ENCODE results near the gene LRRK2.

The LRRK2 gene

GRCh38 chr12:40181490-40181889 is 43.3 kb upstream of the LRRK2 start:
- ATAC-seq (ENCODE audit: insufficient read depth, low read depth) (no peak), DNase-seq (no peak)
- Histone ChIP-seq H3K79me2 (ENCODE audit: insufficient read depth, low read length) (no peaks in the 10 kb centered on the region), H2AFZ (ENCODE audit: low read depth, low read length) (no peak overlapping the region), H4K20me1 (ENCODE audit: insufficient read depth, low read length) (no peaks in the 10 kb centered on the region), H3K4me3 (ENCODE audit: low read depth in 1 of 2, low read length in 2 of 2) (no peak overlapping the region), H3K36me3 (ENCODE audit: insufficient read depth, low read length) (no peaks in the 10 kb centered on the region), H3K9me3 (ENCODE audit: insufficient read depth, low read length, severe bottlenecking) (no peaks in the 10 kb centered on the region), H3K4me1 (ENCODE audit: insufficient read depth, low read length) (no peaks in the 10 kb centered on the region), H3K27me3 (ENCODE audit: insufficient read depth, low read length, poor library complexity) (no peaks in the 10 kb centered on the region), H3K4me2 (ENCODE audit: insufficient read depth, low read length) (no peak overlapping the region), H3K9ac (ENCODE audit: low read depth, low read length) (no peak overlapping the region), H3K27ac (ENCODE audit: low read length) (no peak overlapping the region)
- no peak for TF ChIP-seq EZH2 (IDR thresholded peaks at IDR 0.05; ENCODE audit: borderline replicate concordance, low read depth, low read length, severe bottlenecking)
- TF ChIP-seq CTCF (IDR thresholded peaks at IDR 0.05; ENCODE audit: borderline replicate concordance, extremely low read depth, low read length, poor library complexity, severe bottlenecking): no peak

GRCh38 chr12:40183715-40184114 is 41.1 kb upstream of the LRRK2 start:
- no peak overlapping the region for H2AFZ ChIP-seq (ENCODE audit: low read depth, low read length)
- ATAC-seq (ENCODE audit: insufficient read depth, low read depth): no peak
- no peaks in the 10 kb centered on the region for H3K9me3 ChIP-seq (ENCODE audit: insufficient read depth, low read length, severe bottlenecking)
- no peak for DNase-seq
- H3K79me2 ChIP-seq (ENCODE audit: insufficient read depth, low read length): no peaks in the 10 kb centered on the region
- H3K4me1 ChIP-seq (ENCODE audit: insufficient read depth, low read length): no peaks in the 10 kb centered on the region
- no peak overlapping the region for H3K9ac ChIP-seq (ENCODE audit: low read depth, low read length)
- H3K4me2 ChIP-seq (ENCODE audit: insufficient read depth, low read length): no peak overlapping the region
- no peak overlapping the region for H3K4me3 ChIP-seq (ENCODE audit: low read depth in 1 of 2, low read length in 2 of 2)
- no peak for TF ChIP-seq CTCF (IDR thresholded peaks at IDR 0.05; ENCODE audit: borderline replicate concordance, extremely low read depth, low read length, poor library complexity, severe bottlenecking)
- TF ChIP-seq EZH2 (IDR thresholded peaks at IDR 0.05; ENCODE audit: borderline replicate concordance, low read depth, low read length, severe bottlenecking): no peak
- H3K27ac ChIP-seq (ENCODE audit: low read length): no peak overlapping the region
- no peaks in the 10 kb centered on the region for H3K36me3 ChIP-seq (ENCODE audit: insufficient read depth, low read length)
- no peaks in the 10 kb centered on the region for H4K20me1 ChIP-seq (ENCODE audit: insufficient read depth, low read length)
- no peaks in the 10 kb centered on the region for H3K27me3 ChIP-seq (ENCODE audit: insufficient read depth, low read length, poor library complexity)

GRCh38 chr12:40184493-40185302 is 40.1 kb upstream of the LRRK2 start:
- Histone ChIP-seq H3K4me2 (ENCODE audit: insufficient read depth, low read length) (no peak overlapping the region), H3K9me3 (ENCODE audit: insufficient read depth, low read length, severe bottlenecking) (no peaks in the 10 kb centered on the region), H3K27ac (ENCODE audit: low read length) (no peak overlapping the region), H3K36me3 (ENCODE audit: insufficient read depth, low read length) (no peaks in the 10 kb centered on the region), H3K4me1 (ENCODE audit: insufficient read depth, low read length) (no peaks in the 10 kb centered on the region), H3K27me3 (ENCODE audit: insufficient read depth, low read length, poor library complexity) (no peaks in the 10 kb centered on the region), H4K20me1 (ENCODE audit: insufficient read depth, low read length) (no peaks in the 10 kb centered on the region), H2AFZ (ENCODE audit: low read depth, low read length) (no peak overlapping the region), H3K9ac (ENCODE audit: low read depth, low read length) (no peak overlapping the region), H3K4me3 (ENCODE audit: low read depth in 1 of 2, low read length in 2 of 2) (no peak overlapping the region), H3K79me2 (ENCODE audit: insufficient read depth, low read length) (no peaks in the 10 kb centered on the region)
- ATAC-seq (ENCODE audit: insufficient read depth, low read depth) (no peak), DNase-seq (no peak)
- TF ChIP-seq CTCF (IDR thresholded peaks at IDR 0.05; ENCODE audit: borderline replicate concordance, extremely low read depth, low read length, poor library complexity, severe bottlenecking): no peak
- TF ChIP-seq EZH2 (IDR thresholded peaks at IDR 0.05; ENCODE audit: borderline replicate concordance, low read depth, low read length, severe bottlenecking): no peak
